Endothelial cell of umbilical vein (primary cell): ENCODE results near the gene LRP2. TPM values are rescaled to one million over a fixed set of nuclear protein-coding genes. Genes with fewer than 3 reads are reported as not detected.

ENCODE experiments used
- BruUV-seq: library from RNA; stranded (reverse); fragments of 400-500 nt; replicated peaks from 2 replicates; lab custom pipeline; 2021; lab: Mats Ljungman, UMichigan
- CTCF ChIA-PET: fragments of 300-600, 350-600 bp; sonication (Branson Sonifier 250); formaldehyde crosslinking; loops from one replicate; lab custom pipeline; 2021; ENCODE audit warnings: antibody characterized with exemption, inconsistent platforms; lab: Charles Lee
- POLR2A ChIA-PET: fragments of 300-600, 350-600 bp; sonication (Branson Sonifier 250); formaldehyde crosslinking; loops from one replicate; lab custom pipeline; 2021; ENCODE audit warnings: antibody characterized with exemption, inconsistent platforms; lab: Charles Lee
- DNase-seq: peaks from one replicate; pipeline ENCODE4 v3.0.0-alpha.2; 2011; ENCODE audit warnings: low read depth, low spot score
- FAIRE-seq: peaks from 2 replicates; lab custom pipeline; 2011; peaks lifted over from hg19 to GRCh38; lab: Jason Lieb, UNC
- H2AFZ ChIP-seq: 2 replicates; pipeline ENCODE4 v1.6.0; 2012; ENCODE audit warnings: low read depth, low read length, control low read depth, inconsistent platforms
- H3K27ac ChIP-seq: 2 replicates; pipeline ENCODE4 v1.5.1; 2011; ENCODE audit warnings: low read depth, mild to moderate bottlenecking, control low read depth, low read length, moderate library complexity; ENCODE audit not compliant: insufficient read depth
- H3K27me3 ChIP-seq, 2 experiments: 2 replicates each; pipeline versions ENCODE4 v1.6.0 to v1.6.1; 2011; ENCODE audit warnings: low read length in 2 of 2, mixed read lengths in 1 of 2; ENCODE audit not compliant: control insufficient read depth in 2 of 2, insufficient read depth in 2 of 2
- H3K36me3 ChIP-seq, 2 experiments: 2 replicates in 1 of 2; 3 replicates in 1 of 2; pipeline ENCODE4 v1.5.1; 2011; ENCODE audit warnings: low read length in 2 of 2, mild to moderate bottlenecking in 1 of 2, moderate library complexity in 1 of 2; ENCODE audit not compliant: control insufficient read depth in 2 of 2, insufficient read depth in 2 of 2; ENCODE audit errors: extremely low read depth in 1 of 2
- H3K4me1 ChIP-seq: 3 replicates; pipeline ENCODE4 v1.5.1; 2011; ENCODE audit warnings: mild to moderate bottlenecking, low read length; ENCODE audit not compliant: control insufficient read depth, insufficient read depth; ENCODE audit errors: extremely low read depth
- H3K4me2 ChIP-seq: 2 replicates; pipeline ENCODE4 v1.6.1; 2011; ENCODE audit warnings: low read length, control low read depth, mixed read lengths; ENCODE audit not compliant: insufficient read depth
- H3K4me3 ChIP-seq, 3 experiments: fragments of 200-600 bp in 1 of 3; sonication (generic), shearing (Covaris generic) in 1 of 3; replicated peaks in 1 of 3; 2 replicates each; pipeline ENCODE4 v1.5.1; 2011 to 2016; ENCODE audit warnings: control low read depth in 3 of 3, low read length in 3 of 3, mild to moderate bottlenecking in 2 of 3, inconsistent platforms in 1 of 3, low read depth in 1 of 3, moderate library complexity in 1 of 3; ENCODE audit not compliant: insufficient read depth in 1 of 3
- H3K79me2 ChIP-seq: 2 replicates; pipeline ENCODE4 v1.6.0; 2012; ENCODE audit warnings: low read length, inconsistent platforms; ENCODE audit not compliant: control insufficient read depth, insufficient read depth
- H3K9ac ChIP-seq: replicated peaks from 2 replicates; pipeline ENCODE3; 2011; ENCODE audit warnings: low read length, control low read depth; ENCODE audit not compliant: insufficient read depth; ENCODE audit errors: extremely low read depth
- H3K9me1 ChIP-seq: replicated peaks from 3 replicates; pipeline ENCODE4 v1.6.0; 2011; ENCODE audit warnings: mild to moderate bottlenecking, low read length; ENCODE audit not compliant: control insufficient read depth, insufficient read depth; ENCODE audit errors: extremely low read depth
- H3K9me3 ChIP-seq: replicated peaks from 2 replicates; pipeline ENCODE4 v1.5.1; 2012; ENCODE audit warnings: low read length, inconsistent platforms; ENCODE audit not compliant: control insufficient read depth, insufficient read depth
- H4K20me1 ChIP-seq: replicated peaks from 2 replicates; pipeline ENCODE3; 2011; ENCODE audit warnings: mild to moderate bottlenecking, low read length; ENCODE audit not compliant: control insufficient read depth, insufficient read depth; ENCODE audit errors: extremely low read depth
- CTCF ChIP-seq, 2 donors: IDR thresholded peaks; 1 replicate in 1 of 2; 2 replicates in 1 of 2; pipeline ENCODE4 v1.5.1; 2011; ENCODE audit warnings: low read length in 2 of 2, mild to moderate bottlenecking in 2 of 2, moderate library complexity in 2 of 2, control low read depth in 1 of 2, inconsistent platforms in 1 of 2, low read depth in 1 of 2; ENCODE audit not compliant: insufficient read depth in 1 of 2; ENCODE audit errors: extremely low read depth in 1 of 2
- EZH2 ChIP-seq: IDR thresholded peaks from 2 replicates; pipeline ENCODE4 v1.6.1; 2012; ENCODE audit warnings: borderline replicate concordance, low read depth, mild to moderate bottlenecking, moderate library complexity, low read length, inconsistent platforms; ENCODE audit not compliant: severe bottlenecking
- FOS ChIP-seq: IDR thresholded peaks from 2 replicates; pipeline ENCODE4 v1.6.1; 2011; ENCODE audit warnings: mild to moderate bottlenecking, low read length, moderate library complexity, borderline replicate concordance; ENCODE audit not compliant: insufficient read depth
- JUN ChIP-seq: IDR thresholded peaks from 2 replicates; pipeline ENCODE4 v1.6.1; 2011; ENCODE audit warnings: borderline replicate concordance, low read depth; ENCODE audit not compliant: insufficient read length, insufficient read depth
- MYC ChIP-seq: IDR thresholded peaks from one replicate; pipeline ENCODE4 v1.6.1; 2011; ENCODE audit warnings: mild to moderate bottlenecking, low read depth, low read length
- POLR2A ChIP-seq: IDR thresholded peaks from 2 replicates; pipeline ENCODE4 v1.6.1; 2012; ENCODE audit warnings: low read depth, mild to moderate bottlenecking, control low read depth, low read length
- POLR2AphosphoS5 ChIP-seq: IDR thresholded peaks from 2 replicates; pipeline ENCODE4 v1.6.1; 2012; ENCODE audit warnings: low read depth, mild to moderate bottlenecking, control low read depth, low read length, moderate library complexity; ENCODE audit not compliant: insufficient read depth
- dilution Hi-C: fragments of 300-500 bp; cut with MboI; formaldehyde crosslinking; loops from one replicate; pipeline ENCODE4 v1.15.0; 2019; ENCODE audit warnings: low sequenced_read_pairs; ENCODE audit not compliant: extremely low pct_ligation_motif_present
- intact Hi-C: fragments of 100-400 bp; cut with micrococcal nuclease; formaldehyde crosslinking; loops from one replicate; pipeline ENCODE4 v1.10.0; 2022
- polyA plus RNA-seq, 4 experiments: library from polyadenylated mRNA; depleted of rRNA in 3 of 4; stranded (reverse) in 3 of 4; unstranded in 1 of 4; fragments of >200 nt; gene quantifications; 2 replicates each; pipeline versions ENCODE4 v1.2.1 to v1.2.3, GENCODE V29; 2011 to 2012; ENCODE audit warnings: missing spikeins in 1 of 4
- total RNA-seq: library from RNA; stranded (reverse); gene quantifications from 2 replicates; pipeline ENCODE4 v1.2.3, GENCODE V29; 2021
- TF ChIP-seq, protein P1 (sequence below): IDR thresholded peaks from 2 replicates; pipeline ENCODE4 v1.6.1; 2011; ENCODE audit not compliant: insufficient read depth, insufficient read length

The LRP2 gene
- total and polyA plus RNA-seq, 2 donors (not counting 3 experiments of a cell fraction or from before 2014, with no cell fraction given) = not detected

DNA sequence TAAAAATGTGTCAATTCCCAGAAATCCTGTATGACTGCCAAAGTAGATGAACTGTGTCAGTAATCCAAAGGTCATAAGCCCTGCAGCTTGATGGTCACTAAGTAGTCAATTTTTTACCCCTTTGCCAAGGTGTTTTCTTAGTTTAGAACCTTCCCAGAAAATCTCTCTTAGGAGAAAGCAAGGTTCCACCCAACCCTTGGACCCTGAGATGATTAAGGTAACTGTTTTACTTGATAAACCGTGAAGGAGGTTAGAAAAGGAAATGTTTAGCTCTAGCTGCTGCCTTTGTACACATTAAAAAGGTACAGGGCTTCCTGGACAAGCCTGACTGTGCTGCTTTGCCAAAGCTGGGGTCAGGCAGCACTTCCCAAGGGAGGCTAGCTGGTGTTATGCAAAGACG is 24.4 kb upstream of the LRP2 start:
- Histone ChIP-seq H4K20me1 (no peaks in the 10 kb centered on the region), H3K9me3 (no peaks in the 10 kb centered on the region), H3K9ac (no peak overlapping the region), H3K36me3 (no peaks in the 10 kb centered on the region), H3K9me1 (no peaks in the 10 kb centered on the region), H2AFZ (no peak overlapping the region), H3K27me3 (peaks cover 2 to 6% of the 10 kb centered on the region in 2 experiments), H3K79me2 (no peaks in the 10 kb centered on the region), H3K4me1 (no peaks in the 10 kb centered on the region), H3K4me3 (no peak overlapping the region), H3K4me2 (no peak overlapping the region), H3K27ac (no peak overlapping the region)
- TF ChIP-seq MYC (no peak), FOS (no peak), EZH2 (no peak), CTCF (IDR thresholded peaks at IDR 0.05; ENCODE audit: extremely low read depth in 1 of 2, insufficient read depth in 1 of 2, low read depth in 1 of 2, low read length in 2 of 2) (no peak)
- TF ChIP-seq, protein P1, sequence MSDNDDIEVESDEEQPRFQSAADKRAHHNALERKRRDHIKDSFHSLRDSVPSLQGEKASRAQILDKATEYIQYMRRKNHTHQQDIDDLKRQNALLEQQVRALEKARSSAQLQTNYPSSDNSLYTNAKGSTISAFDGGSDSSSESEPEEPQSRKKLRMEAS = no peak
- ChIA-PET POLR2A (interaction anchor here (0.6 kb wide), 1 partner anchor 678 kb away, joined by 6 read pairs; no protein-coding TSS in a partner anchor), CTCF (no interaction called here)
- DNase-seq (no peak), FAIRE-seq (no peak)
- BruUV-seq = no TSS peak
- intact Hi-C loops (no loop called here), dilution Hi-C loops (no loop called here)

- Histone ChIP-seq H3K79me2 (no peaks in the 10 kb centered on the region), H3K9ac (no peak overlapping the region), H3K27me3 (peaks cover 2 to 4% of the 10 kb centered on the region in 2 experiments), H3K4me1 (no peaks in the 10 kb centered on the region), H4K20me1 (no peaks in the 10 kb centered on the region), H3K27ac (no peak overlapping the region), H3K4me3 (no peak overlapping the region), H3K4me2 (no peak overlapping the region), H3K36me3 (no peaks in the 10 kb centered on the region), H3K9me1 (no peaks in the 10 kb centered on the region), H2AFZ (no peak overlapping the region), H3K9me3 (no peaks in the 10 kb centered on the region)
- BruUV-seq = no TSS peak
- intact Hi-C loops = no loop called here
- ChIA-PET POLR2A (no interaction called here), CTCF (no interaction called here)
- TF ChIP-seq CTCF (IDR thresholded peaks at IDR 0.05; ENCODE audit: extremely low read depth in 1 of 2, insufficient read depth in 1 of 2, low read depth in 1 of 2, low read length in 2 of 2) (no peak), MYC (no peak), JUN (no peak), EZH2 (no peak), POLR2AphosphoS5 (no peak), POLR2A (no peak)
- TF ChIP-seq, protein P1 = no peak
- FAIRE-seq (no peak), DNase-seq (no peak)
- dilution Hi-C loops = no loop called here
These were observed 22.5 kb upstream of the LRP2 start for GRCh38 chr2:169384816-169385215.
